ENCODE measurements around the gene BEND5. TPM values are rescaled to one million over a fixed set of nuclear protein-coding genes. Genes with fewer than 3 reads are reported as not detected.

BEND5 gene
- total and polyA plus RNA-seq, 2 experiments from 2014 or later: 12.1 to 29.0 TPM

DNA sequence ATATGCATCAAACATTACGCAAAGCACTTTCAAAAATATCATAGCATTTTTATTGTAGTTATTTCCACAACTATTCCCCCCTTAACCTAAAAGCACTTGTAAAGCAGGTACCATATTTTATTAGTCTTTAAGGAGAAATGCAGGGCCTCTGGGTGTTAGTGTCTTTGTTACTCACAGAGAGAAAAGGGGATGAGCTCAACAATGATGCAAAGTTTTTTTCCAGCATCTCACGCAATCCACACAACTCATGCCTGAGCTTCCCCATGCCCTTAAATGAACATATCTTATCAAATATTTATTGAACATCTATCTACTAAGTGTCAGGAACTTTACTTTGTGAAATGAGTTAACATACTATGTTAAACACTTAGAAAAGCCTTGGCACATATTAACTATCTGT lies 50.6 kb downstream of the BEND5 start:
- Histone ChIP-seq H3K9me3 (ENCODE audit: low read depth) (no peaks in the 10 kb centered on the region), H3K4me1 (ENCODE audit: low read depth) (no peaks in the 10 kb centered on the region), H3K4me3 (no peak overlapping the region), H3K27me3 (no peaks in the 10 kb centered on the region), H3K36me3 (no peaks in the 10 kb centered on the region), H3K27ac (no peak overlapping the region)
- DNase-seq (ENCODE audit: low read depth in 1 of 2, low spot score in 1 of 2): no peak
- TF ChIP-seq, protein P1, sequence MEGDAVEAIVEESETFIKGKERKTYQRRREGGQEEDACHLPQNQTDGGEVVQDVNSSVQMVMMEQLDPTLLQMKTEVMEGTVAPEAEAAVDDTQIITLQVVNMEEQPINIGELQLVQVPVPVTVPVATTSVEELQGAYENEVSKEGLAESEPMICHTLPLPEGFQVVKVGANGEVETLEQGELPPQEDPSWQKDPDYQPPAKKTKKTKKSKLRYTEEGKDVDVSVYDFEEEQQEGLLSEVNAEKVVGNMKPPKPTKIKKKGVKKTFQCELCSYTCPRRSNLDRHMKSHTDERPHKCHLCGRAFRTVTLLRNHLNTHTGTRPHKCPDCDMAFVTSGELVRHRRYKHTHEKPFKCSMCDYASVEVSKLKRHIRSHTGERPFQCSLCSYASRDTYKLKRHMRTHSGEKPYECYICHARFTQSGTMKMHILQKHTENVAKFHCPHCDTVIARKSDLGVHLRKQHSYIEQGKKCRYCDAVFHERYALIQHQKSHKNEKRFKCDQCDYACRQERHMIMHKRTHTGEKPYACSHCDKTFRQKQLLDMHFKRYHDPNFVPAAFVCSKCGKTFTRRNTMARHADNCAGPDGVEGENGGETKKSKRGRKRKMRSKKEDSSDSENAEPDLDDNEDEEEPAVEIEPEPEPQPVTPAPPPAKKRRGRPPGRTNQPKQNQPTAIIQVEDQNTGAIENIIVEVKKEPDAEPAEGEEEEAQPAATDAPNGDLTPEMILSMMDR (IDR thresholded peaks at IDR 0.05; ENCODE audit: low read depth, low read length): no peak

DNA sequence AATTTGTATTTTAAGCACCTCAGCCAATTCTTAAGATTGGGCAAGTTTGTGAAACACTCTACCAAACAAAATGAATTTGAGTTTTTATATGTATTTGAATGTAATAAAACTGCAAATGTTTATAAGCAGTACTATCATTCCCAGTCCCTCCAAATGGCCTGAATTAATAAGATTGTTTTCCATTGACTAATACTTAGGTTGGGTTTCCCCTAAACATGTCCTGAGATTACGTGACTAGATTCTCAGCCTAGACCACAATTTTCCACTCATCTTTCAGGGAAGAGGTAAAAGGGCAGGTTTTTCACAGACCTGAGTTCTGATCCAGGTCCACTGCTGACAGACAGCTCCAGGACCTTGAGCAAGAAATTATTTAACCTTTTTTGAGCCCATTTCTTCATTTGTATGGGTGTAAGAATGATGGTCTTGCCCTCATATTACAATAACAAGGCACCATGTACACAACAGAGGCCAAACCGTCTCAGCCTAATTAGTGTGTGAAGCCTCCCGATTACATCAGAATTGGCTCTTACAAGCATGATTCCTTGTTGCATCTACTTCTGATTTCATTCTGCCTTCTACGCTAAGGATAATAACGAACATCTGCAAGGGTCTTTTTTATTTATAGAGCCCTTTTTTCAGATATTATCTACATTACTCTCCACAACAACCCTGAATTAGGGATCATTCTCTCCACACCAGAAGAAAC lies 51.2 kb downstream of the BEND5 start:
- H3K36me3 ChIP-seq: no peaks in the 10 kb centered on the region
- H3K9me3 ChIP-seq (ENCODE audit: low read depth): no peaks in the 10 kb centered on the region
- H3K4me1 ChIP-seq (ENCODE audit: low read depth): no peaks in the 10 kb centered on the region
- TF ChIP-seq, protein P1 (IDR thresholded peaks at IDR 0.05; ENCODE audit: low read depth, low read length): no peak
- no peaks in the 10 kb centered on the region for H3K27me3 ChIP-seq
- no peak overlapping the region for H3K4me3 ChIP-seq
- no peak for DNase-seq (ENCODE audit: low read depth in 1 of 2, low spot score in 1 of 2)
- no peak overlapping the region for H3K27ac ChIP-seq

DNA sequence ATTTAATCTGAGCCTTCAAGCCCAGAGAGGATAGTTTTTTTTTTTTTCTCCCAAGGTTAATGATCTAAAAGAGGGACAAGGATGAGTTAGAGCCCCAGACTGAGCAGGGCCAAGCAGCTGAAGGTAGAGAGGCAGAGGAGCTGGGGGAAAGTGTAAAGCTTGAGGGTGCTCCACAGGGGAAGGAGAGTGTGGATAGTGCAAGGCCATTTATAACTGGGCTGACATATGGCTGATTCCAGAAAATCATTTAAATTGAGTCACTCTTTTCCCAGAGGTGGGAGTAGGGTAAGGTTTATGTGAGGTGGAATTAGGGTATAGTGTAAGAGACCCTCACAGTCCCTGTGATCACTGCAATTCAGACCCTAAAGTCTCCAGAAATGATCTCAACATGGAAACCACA lies 55.8 kb downstream of the BEND5 start:
- TF ChIP-seq, protein P1 (IDR thresholded peaks at IDR 0.05; ENCODE audit: low read depth, low read length): no peak
- DNase-seq (ENCODE audit: low read depth in 1 of 2, low spot score in 1 of 2): no peak
- no peaks in the 10 kb centered on the region for H3K36me3 ChIP-seq
- H3K27ac ChIP-seq: no peak overlapping the region
- H3K27me3 ChIP-seq: no peaks in the 10 kb centered on the region
- H3K4me1 ChIP-seq (ENCODE audit: low read depth): no peaks in the 10 kb centered on the region
- no peaks in the 10 kb centered on the region for H3K9me3 ChIP-seq (ENCODE audit: low read depth)
- H3K4me3 ChIP-seq: no peak overlapping the region

DNA sequence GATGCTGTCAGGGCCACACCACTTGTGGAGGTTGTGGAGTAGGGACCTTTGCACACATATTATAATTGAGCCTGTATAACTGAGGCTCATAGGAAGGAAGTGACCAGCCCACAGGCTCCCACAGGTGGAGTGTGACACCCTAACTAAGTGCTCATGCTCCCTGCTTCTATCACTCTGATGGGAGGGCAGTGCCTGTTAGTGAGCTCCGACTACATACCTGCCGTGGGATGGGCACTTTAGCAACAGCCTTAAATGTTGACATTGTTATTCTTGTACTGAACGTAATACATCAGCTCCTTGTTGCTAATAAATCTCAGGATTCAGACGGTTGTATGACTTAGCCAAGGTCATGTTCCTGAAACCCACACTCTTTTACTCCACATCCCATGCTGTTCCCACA lies 58.0 kb downstream of the BEND5 start:
- Histone ChIP-seq H3K27me3 (no peaks in the 10 kb centered on the region), H3K27ac (no peak overlapping the region), H3K4me1 (ENCODE audit: low read depth) (no peaks in the 10 kb centered on the region), H3K9me3 (ENCODE audit: low read depth) (no peaks in the 10 kb centered on the region), H3K36me3 (no peaks in the 10 kb centered on the region), H3K4me3 (no peak overlapping the region)
- TF ChIP-seq, protein P1 (IDR thresholded peaks at IDR 0.05; ENCODE audit: low read depth, low read length): no peak
- DNase-seq (ENCODE audit: low read depth in 1 of 2, low spot score in 1 of 2): no peak

DNA sequence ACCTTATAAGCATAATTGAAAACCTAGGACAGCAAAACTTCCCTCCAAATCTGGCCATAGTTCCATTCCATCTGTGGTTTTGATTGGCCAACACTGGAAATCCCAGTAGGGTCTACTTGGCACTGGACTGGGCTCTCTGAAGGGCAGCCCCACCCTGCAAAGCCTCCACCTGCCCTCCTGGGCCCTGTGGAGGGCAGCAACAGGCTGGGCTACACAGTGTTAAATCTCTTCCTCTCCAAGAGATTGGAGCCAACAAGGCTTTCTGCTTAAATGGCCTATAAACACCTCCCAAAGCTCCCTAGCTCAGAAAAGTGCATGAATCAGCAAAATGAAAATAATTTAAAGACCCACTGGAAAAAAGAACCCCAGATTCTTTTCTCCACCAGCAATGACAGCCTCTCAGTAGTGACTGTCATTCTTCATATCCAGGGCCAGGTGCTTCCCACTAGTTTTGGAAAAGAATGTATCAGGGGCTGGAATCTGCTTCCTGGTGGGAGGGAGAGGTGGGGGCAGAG lies 58.5 kb downstream of the BEND5 start:
- TF ChIP-seq, protein P1 (IDR thresholded peaks at IDR 0.05; ENCODE audit: low read depth, low read length): no peak
- no peaks in the 10 kb centered on the region for H3K9me3 ChIP-seq (ENCODE audit: low read depth)
- no peak overlapping the region for H3K27ac ChIP-seq
- no peak for DNase-seq (ENCODE audit: low read depth in 1 of 2, low spot score in 1 of 2)
- H3K4me1 ChIP-seq (ENCODE audit: low read depth): no peaks in the 10 kb centered on the region
- H3K4me3 ChIP-seq: no peak overlapping the region
- no peaks in the 10 kb centered on the region for H3K36me3 ChIP-seq
- no peaks in the 10 kb centered on the region for H3K27me3 ChIP-seq

All from cardiac muscle cell (in vitro differentiated cells and primary cell).